Right lobe of liver (tissue), 4 donors: ENCODE results near the gene SBF2.

Source experiments
- POLR2A ChIP-seq: fragments of 450-650 bp; IDR thresholded peaks from one replicate; pipeline ENCODE4 v1.6.1; 2017; ENCODE audit warnings: antibody characterized with exemption, mild to moderate bottlenecking
- TF ChIP-seq, protein P1 (sequence below), 4 donors: fragments of 200-600 bp in 3 of 4; fragments of 450-650 bp in 1 of 4; IDR thresholded peaks; one replicate each; pipeline versions ENCODE4 v1.5.1 to v1.8.0; 2016 to 2022; ENCODE audit warnings: antibody characterized with exemption in 4 of 4, mild to moderate bottlenecking in 2 of 4
- donor health status: DM: no; HTN: no; CAD: no.
- donor health status: DM: no; HTN: no; CAD: no.
- donor health status: DM: no; HTN: yes; CAD: no.

DNA sequence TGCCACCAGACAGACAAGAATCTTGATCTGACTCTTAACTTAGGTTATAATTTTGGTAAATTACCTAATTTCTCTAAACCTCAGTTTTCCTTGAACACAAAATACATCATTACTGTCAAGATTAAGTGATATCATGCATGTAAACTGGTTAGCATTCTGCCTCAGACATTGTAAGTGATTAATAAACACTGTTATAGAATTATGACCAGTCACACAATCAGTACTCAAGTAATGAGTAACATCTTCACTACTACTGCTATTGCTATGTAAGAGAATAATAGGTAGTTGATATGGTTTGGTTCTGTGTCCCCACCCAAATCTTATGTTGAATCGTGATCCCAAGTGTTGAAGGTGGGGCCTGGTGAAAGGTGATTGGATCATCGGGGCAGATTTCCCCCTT lies 218.9 kb downstream of the SBF2 start:
- TF ChIP-seq POLR2A = no peak
- TF ChIP-seq, protein P1, sequence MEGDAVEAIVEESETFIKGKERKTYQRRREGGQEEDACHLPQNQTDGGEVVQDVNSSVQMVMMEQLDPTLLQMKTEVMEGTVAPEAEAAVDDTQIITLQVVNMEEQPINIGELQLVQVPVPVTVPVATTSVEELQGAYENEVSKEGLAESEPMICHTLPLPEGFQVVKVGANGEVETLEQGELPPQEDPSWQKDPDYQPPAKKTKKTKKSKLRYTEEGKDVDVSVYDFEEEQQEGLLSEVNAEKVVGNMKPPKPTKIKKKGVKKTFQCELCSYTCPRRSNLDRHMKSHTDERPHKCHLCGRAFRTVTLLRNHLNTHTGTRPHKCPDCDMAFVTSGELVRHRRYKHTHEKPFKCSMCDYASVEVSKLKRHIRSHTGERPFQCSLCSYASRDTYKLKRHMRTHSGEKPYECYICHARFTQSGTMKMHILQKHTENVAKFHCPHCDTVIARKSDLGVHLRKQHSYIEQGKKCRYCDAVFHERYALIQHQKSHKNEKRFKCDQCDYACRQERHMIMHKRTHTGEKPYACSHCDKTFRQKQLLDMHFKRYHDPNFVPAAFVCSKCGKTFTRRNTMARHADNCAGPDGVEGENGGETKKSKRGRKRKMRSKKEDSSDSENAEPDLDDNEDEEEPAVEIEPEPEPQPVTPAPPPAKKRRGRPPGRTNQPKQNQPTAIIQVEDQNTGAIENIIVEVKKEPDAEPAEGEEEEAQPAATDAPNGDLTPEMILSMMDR (IDR thresholded peaks at IDR 0.05) = no peak
